GOT3 (cell line): Measurements from ENCODE around the gene VPS11.
"Not testable (repeated sequence)": the region's sequence is repeated elsewhere in the genome, so short reads cannot be mapped to it uniquely, and the experiment has no call there.

Experiments
- DNase-seq: peaks from one replicate; lab custom pipeline; 2025; ENCODE audit warnings: mixed read lengths; lab: John Stamatoyannopoulos, UW

Gene VPS11

DNA sequence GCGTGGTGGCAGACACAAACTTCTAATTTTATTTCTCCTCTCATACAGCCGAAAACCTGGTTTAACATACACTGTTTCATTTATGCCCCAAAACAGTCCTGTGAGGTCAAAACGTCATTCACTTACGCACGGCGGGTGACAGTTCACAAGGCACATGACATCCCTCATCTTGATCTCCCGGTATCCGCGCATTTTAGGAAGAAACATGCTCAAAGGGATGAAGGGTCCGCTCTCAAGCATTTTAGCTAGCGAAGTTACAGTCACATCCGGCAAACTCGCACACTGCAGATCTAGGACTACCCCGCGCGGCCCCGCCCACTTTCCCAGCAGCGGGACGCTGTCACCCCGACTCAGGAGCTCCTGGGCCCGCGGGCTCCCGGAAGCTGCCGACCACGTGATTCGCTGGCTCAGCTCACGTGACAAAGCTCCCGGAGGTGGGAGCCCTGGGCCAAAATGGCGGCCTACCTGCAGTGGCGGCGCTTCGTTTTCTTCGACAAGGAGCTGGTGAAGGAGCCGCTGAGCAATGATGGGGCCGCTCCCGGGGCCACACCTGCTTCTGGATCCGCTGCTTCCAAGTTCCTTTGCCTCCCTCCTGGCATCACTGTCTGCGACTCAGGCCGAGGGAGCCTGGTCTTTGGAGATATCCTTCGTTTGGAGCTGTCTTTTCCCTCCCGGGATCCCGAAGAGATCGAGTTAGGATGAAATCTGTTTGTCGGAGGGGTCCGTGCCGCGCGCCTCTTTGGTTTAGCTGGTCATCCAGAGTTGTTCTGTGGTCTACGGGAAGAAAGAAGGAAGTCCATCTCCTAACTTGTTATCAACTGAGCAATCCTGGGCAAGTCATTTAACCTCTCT, at the start of gene VPS11:
VPS11 (plus strand) TSS at position 448 of the 852 bp plus-strand sequence; CDS start at position 454, 6 bp downstream.
- DNase-seq: peak; percentile 47

- peak; percentile 53 for DNase-seq
These were observed 49.3 kb upstream of the VPS11 start, which contains the start of the genes RPS25 and TRAPPC4 for GRCh38 chr11:119018074-119018938. Gene RPS25 (minus strand): TSS chr11:119018343. CDS start chr11:119018284, 59 bp downstream. Gene TRAPPC4 (plus strand): TSS chr11:119018766. CDS start chr11:119018796, 30 bp downstream.

DNA sequence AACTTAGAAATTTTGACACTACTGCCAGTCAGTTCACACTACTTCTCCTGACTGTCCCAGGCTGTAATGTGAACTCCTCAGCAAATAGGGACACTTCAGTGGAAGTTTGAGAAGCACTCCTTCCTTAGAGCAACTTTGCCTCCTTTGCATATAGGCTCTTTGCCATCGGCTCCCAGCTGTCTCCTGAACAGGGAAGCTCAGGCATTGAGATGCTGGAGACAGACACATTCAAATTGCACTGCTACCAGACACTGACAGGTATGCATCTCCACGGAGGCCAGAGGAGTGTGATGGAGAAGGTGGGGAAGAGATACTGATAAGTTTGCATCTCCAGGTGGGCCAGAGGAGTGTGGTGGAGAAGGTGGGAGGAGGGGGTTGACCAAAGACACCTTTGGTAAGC, 47.6 kb upstream of the VPS11 start:
- DNase-seq: no peak

DNA sequence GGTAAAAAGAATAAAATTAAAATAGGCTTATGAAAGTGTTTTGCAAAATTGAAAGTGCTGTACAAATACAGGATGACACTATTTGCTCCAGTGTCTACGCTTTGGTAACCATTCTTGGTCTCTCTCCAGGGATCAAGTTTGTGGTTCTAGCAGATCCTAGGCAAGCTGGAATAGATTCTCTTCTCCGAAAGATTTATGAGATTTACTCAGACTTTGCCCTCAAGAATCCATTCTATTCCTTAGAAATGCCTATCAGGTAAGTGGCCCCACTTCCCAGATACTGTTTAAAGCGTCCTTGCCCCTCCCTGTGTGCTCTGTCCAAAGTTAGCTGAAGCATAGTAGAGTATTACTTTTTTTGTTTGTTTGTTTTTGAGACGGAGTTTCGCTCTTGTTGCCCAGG, 46.0 kb upstream of the VPS11 start:
- no peak for DNase-seq

- no peak for DNase-seq
These were observed 43.9 kb upstream of the VPS11 start for GRCh38 chr11:119023741-119024140.

- no peak for DNase-seq
These were observed 43.1 kb upstream of the VPS11 start for GRCh38 chr11:119024430-119025098.

GRCh38 chr11:119025099-119025473, 42.5 kb upstream of the VPS11 start:
- DNase-seq: no peak

DNA sequence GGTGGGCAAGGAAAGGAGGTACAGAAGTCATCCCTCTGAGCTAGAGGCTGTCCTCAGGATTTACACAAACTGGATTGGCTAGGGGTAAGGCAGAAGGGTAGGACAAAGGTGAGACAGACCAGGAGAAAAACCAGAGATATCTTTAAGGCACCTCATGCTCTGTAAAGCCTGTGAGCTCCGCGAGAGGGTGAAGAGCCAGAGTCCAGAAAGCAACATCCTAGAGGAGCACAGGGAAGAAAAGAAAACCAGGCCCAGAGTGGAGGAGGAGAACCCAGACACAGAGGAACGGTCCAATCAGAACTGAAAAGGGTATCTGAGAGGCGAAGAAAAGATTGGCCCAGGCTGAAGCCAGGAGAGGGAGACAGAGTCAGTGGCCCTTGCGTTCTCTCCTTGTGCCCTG, 42.1 kb upstream of the VPS11 start:
- no peak for DNase-seq

- DNase-seq: no peak
These were observed 41.4 kb upstream of the VPS11 start for GRCh38 chr11:119025978-119026766.

- no peak for DNase-seq
These were observed 40.6 kb upstream of the VPS11 start for GRCh38 chr11:119026970-119027369.

DNA sequence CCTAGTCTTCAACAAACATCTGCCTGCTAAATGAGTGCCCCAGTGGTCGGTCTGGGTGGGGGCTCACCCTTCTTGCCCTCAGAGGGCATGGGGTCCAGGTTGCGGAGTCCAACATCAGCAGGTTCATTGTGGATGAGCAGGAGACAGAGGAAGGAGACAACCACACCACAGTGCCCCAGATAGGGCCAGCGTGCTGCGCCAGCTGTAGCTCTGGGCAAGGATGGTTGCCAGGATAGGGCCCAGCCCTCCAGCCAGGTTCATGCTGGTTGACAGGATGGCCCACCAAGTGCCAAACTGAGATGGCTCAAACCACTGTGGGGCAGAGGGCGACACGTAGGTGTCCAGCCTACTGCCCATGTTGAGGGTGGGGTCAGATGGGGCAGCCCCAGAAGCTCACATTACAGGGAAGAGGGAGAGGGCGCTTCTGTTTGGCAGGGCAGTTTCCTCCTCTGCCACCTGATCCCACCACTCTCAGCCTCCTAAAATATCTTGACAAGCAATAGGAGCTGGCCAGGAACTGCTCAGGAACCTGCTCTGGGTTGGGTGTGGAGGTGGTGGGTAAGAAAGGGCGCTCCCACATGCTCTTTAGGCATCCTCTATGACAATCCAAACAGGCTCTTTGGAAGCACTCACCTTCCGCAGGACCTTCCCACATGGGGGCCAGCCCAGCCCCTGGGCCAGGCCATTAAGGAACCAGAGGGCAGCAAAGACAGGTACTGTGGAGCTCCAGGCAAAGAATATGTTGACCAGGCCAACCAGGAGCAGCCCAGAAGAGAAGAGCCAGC, 39.9 kb upstream of the VPS11 start:
- DNase-seq: no peak

- DNase-seq: no peak
These were observed 39.1 kb upstream of the VPS11 start for GRCh38 chr11:119028346-119029068.

- DNase-seq: no peak
These were observed 38.6 kb upstream of the VPS11 start for GRCh38 chr11:119029069-119029339.

DNA sequence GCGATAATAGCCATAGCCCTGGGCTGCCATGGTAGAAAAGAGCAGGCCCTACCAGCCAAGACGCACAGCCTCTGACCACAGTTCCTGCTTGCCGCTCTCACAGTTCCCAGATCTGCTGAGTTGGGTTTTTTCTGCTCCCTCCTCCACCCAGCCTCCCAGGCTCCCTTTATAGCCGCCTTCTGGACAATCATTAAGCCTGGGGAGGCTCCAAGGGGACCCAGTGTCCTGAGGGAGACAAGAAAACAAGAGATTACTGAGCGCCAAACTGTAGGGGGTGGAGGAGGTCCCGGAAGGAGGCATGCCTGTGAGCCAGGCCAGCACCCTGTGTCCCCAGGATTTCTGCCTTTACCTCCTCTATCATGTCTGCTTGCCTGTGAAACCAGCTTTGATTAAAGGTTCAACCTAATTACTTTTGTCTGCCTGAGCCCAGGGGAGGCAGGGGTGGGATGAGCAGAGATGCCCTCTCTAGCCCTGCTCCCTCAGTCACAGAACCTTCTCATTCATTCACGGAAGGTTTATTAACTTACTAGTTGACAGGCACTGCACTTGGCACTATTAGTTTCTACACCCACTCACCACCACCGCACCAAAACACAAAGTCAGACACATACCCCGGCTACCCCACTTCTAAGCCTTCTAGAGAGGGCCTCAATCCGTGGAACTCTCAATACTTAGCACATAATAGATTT, 38.1 kb upstream of the VPS11 start:
- no peak for DNase-seq

GRCh38 chr11:119030029-119030328, 37.6 kb upstream of the VPS11 start:
- DNase-seq: no peak

- DNase-seq: peak; percentile 63
These were observed 37.1 kb upstream of the VPS11 start, which contains the start of gene SLC37A4 for GRCh38 chr11:119030329-119031047. Gene SLC37A4 (minus strand): TSS chr11:119030877.

GRCh38 chr11:119031912-119032280, 35.7 kb upstream of the VPS11 start:
- DNase-seq: no peak

- not testable (repeated sequence) for DNase-seq
These were observed 34.2 kb upstream of the VPS11 start for GRCh38 chr11:119033421-119033820.

- DNase-seq: no peak
These were observed 32.8 kb upstream of the VPS11 start for GRCh38 chr11:119034813-119035212.
